ENCODE results near the gene ST14. TPM values are rescaled to one million over a fixed set of nuclear protein-coding genes. Genes with fewer than 3 reads are reported as not detected.

The ST14 gene
- 0.34 TPM for polyA plus RNA-seq (2012; ENCODE audit: missing spikeins)

GRCh38 chr11:130159657-130160497 lies at the start of gene ST14:
ST14 (plus strand) TSS chr11:130159782; CDS start chr11:130159980, 198 bp downstream.
- no peak for TF ChIP-seq TAF1 (IDR thresholded peaks at IDR 0.05; ENCODE audit: borderline replicate concordance, low read depth, low read length)
- no peak for TF ChIP-seq POLR2A (IDR thresholded peaks at IDR 0.05; ENCODE audit: low read depth, low read length)
- no peak for TF ChIP-seq POLR2AphosphoS5 (IDR thresholded peaks at IDR 0.05; ENCODE audit: low read depth, low read length)
- peak; percentile 44 for DNase-seq (ENCODE audit: insufficient read length)
- no peak for FAIRE-seq

- FAIRE-seq, result no peak
Measured at GRCh38 chr11:130110339-130111108, 49.1 kb upstream of the ST14 start.

GRCh38 chr11:130112071-130112830 lies 47.3 kb upstream of the ST14 start:
- TF ChIP-seq TAF1 (IDR thresholded peaks at IDR 0.05; ENCODE audit: borderline replicate concordance, low read depth, low read length) (no peak), POLR2A (IDR thresholded peaks at IDR 0.05; ENCODE audit: low read depth, low read length) (no peak), POLR2AphosphoS5 (IDR thresholded peaks at IDR 0.05; ENCODE audit: low read depth, low read length) (no peak)
- DNase-seq (ENCODE audit: insufficient read length), result no peak
- FAIRE-seq, result no peak

More at GRCh38 chr11:130110339-130111108, 49.1 kb upstream of the ST14 start:
- no peak for DNase-seq (ENCODE audit: insufficient read length)
- TF ChIP-seq POLR2A (IDR thresholded peaks at IDR 0.05; ENCODE audit: low read depth, low read length), result no peak
- no peak for TF ChIP-seq POLR2AphosphoS5 (IDR thresholded peaks at IDR 0.05; ENCODE audit: low read depth, low read length)
- TF ChIP-seq TAF1 (IDR thresholded peaks at IDR 0.05; ENCODE audit: borderline replicate concordance, low read depth, low read length), result no peak

GRCh38 chr11:130114281-130114680 lies 45.3 kb upstream of the ST14 start:
- DNase-seq (ENCODE audit: insufficient read length) (no peak), FAIRE-seq (peak; percentile 24)
- TF ChIP-seq POLR2A (IDR thresholded peaks at IDR 0.05; ENCODE audit: low read depth, low read length) (no peak), TAF1 (IDR thresholded peaks at IDR 0.05; ENCODE audit: borderline replicate concordance, low read depth, low read length) (no peak), POLR2AphosphoS5 (IDR thresholded peaks at IDR 0.05; ENCODE audit: low read depth, low read length) (no peak)

- no peak for DNase-seq (ENCODE audit: insufficient read length)
- TF ChIP-seq TAF1 (IDR thresholded peaks at IDR 0.05; ENCODE audit: borderline replicate concordance, low read depth, low read length), result no peak
- TF ChIP-seq POLR2AphosphoS5 (IDR thresholded peaks at IDR 0.05; ENCODE audit: low read depth, low read length), result no peak
- no peak for TF ChIP-seq POLR2A (IDR thresholded peaks at IDR 0.05; ENCODE audit: low read depth, low read length)
- FAIRE-seq, result no peak
Measured at GRCh38 chr11:130114726-130115125, 44.9 kb upstream of the ST14 start.

GRCh38 chr11:130115218-130115617 lies 44.4 kb upstream of the ST14 start:
- FAIRE-seq, result no peak
- no peak for DNase-seq (ENCODE audit: insufficient read length)
- TF ChIP-seq TAF1 (IDR thresholded peaks at IDR 0.05; ENCODE audit: borderline replicate concordance, low read depth, low read length), result no peak
- no peak for TF ChIP-seq POLR2A (IDR thresholded peaks at IDR 0.05; ENCODE audit: low read depth, low read length)
- no peak for TF ChIP-seq POLR2AphosphoS5 (IDR thresholded peaks at IDR 0.05; ENCODE audit: low read depth, low read length)

GRCh38 chr11:130118165-130118564 lies 41.4 kb upstream of the ST14 start:
- TF ChIP-seq TAF1 (IDR thresholded peaks at IDR 0.05; ENCODE audit: borderline replicate concordance, low read depth, low read length), result no peak
- no peak for TF ChIP-seq POLR2A (IDR thresholded peaks at IDR 0.05; ENCODE audit: low read depth, low read length)
- no peak for TF ChIP-seq POLR2AphosphoS5 (IDR thresholded peaks at IDR 0.05; ENCODE audit: low read depth, low read length)
- peak; percentile 36 for FAIRE-seq
- no peak for DNase-seq (ENCODE audit: insufficient read length)

GRCh38 chr11:130118636-130119387 lies 40.8 kb upstream of the ST14 start:
- TF ChIP-seq TAF1 (IDR thresholded peaks at IDR 0.05; ENCODE audit: borderline replicate concordance, low read depth, low read length) (no peak), POLR2AphosphoS5 (IDR thresholded peaks at IDR 0.05; ENCODE audit: low read depth, low read length) (no peak), POLR2A (IDR thresholded peaks at IDR 0.05; ENCODE audit: low read depth, low read length) (no peak)
- FAIRE-seq, result peak; percentile 77
- peak; percentile 24 for DNase-seq (ENCODE audit: insufficient read length)

- no peak for DNase-seq (ENCODE audit: insufficient read length)
- TF ChIP-seq TAF1 (IDR thresholded peaks at IDR 0.05; ENCODE audit: borderline replicate concordance, low read depth, low read length), result no peak
- TF ChIP-seq POLR2AphosphoS5 (IDR thresholded peaks at IDR 0.05; ENCODE audit: low read depth, low read length), result no peak
- TF ChIP-seq POLR2A (IDR thresholded peaks at IDR 0.05; ENCODE audit: low read depth, low read length), result no peak
- FAIRE-seq, result no peak
Measured at GRCh38 chr11:130120045-130120444, 39.5 kb upstream of the ST14 start.

- FAIRE-seq (no peak), DNase-seq (ENCODE audit: insufficient read length) (no peak)
- no peak for TF ChIP-seq TAF1 (IDR thresholded peaks at IDR 0.05; ENCODE audit: borderline replicate concordance, low read depth, low read length)
- TF ChIP-seq POLR2AphosphoS5 (IDR thresholded peaks at IDR 0.05; ENCODE audit: low read depth, low read length), result no peak
- no peak for TF ChIP-seq POLR2A (IDR thresholded peaks at IDR 0.05; ENCODE audit: low read depth, low read length)
Measured at GRCh38 chr11:130121445-130121978, 38.1 kb upstream of the ST14 start.
